HepG2 (cell line): Measurements from ENCODE around the gene LOXL3. TPM values are rescaled to one million over a fixed set of nuclear protein-coding genes. Genes with fewer than 3 reads are reported as not detected.
A peak's percentile ranks its signal among the peaks of the same experiment; 100 is the strongest.

Experiments used
- ATAC-seq: fragments of 200-7000 bp; cut with Tn5 transposase; 3 replicates; pipeline ENCODE4 v1.9.1; 2020; ENCODE audit warnings: mild to moderate bottlenecking, moderate library complexity
- BruUV-seq: library from RNA; stranded (reverse); fragments of 400-500 nt; replicated peaks from 2 replicates; lab custom pipeline; 2021; lab: Mats Ljungman, UMichigan
- CTCF ChIA-PET: fragments of 300-600 bp; formaldehyde crosslinking; extraction: SDS; loops from one replicate; lab custom pipeline; 2021; ENCODE audit warnings: low total read pairs, inconsistent platforms, low intra/inter-chr PET ratio; lab: Yijun Ruan, JAX
- POLR2A ChIA-PET: fragments of 350-600 bp; sonication (Branson Sonifier 250); formaldehyde crosslinking; loops from one replicate; lab custom pipeline; 2020; ENCODE audit warnings: antibody characterized with exemption, inconsistent platforms; lab: Yijun Ruan, JAX
- DNase-seq: peaks from one replicate; pipeline ENCODE4 v3.0.0-alpha.2; 2015; ENCODE audit warnings: low spot score
- FAIRE-seq: peaks from 3 replicates; lab custom pipeline; 2011; peaks lifted over from hg19 to GRCh38; lab: Jason Lieb, UNC
- H2AFZ ChIP-seq: one replicate; pipeline ENCODE4 v1.6.1; 2011; ENCODE audit warnings: low read length, inconsistent platforms
- H3K27ac ChIP-seq: fragments of 300-600 bp; 3 replicates; pipeline ENCODE4 v1.8.0; 2011; ENCODE audit warnings: mixed run types, mild to moderate bottlenecking, mixed read lengths, low read length, inconsistent platforms; ENCODE audit not compliant: insufficient read depth; ENCODE audit errors: extremely low read length
- H3K27me3 ChIP-seq, 2 experiments: fragments of 200-600 bp in 1 of 2; 2 replicates in 1 of 2; 3 replicates in 1 of 2; pipeline versions ENCODE4 v1.6.0 to v1.8.0; 2011; ENCODE audit warnings: low read length in 2 of 2, mild to moderate bottlenecking in 2 of 2, moderate library complexity in 2 of 2, inconsistent platforms in 1 of 2; ENCODE audit not compliant: insufficient read depth in 2 of 2, control insufficient read depth in 1 of 2
- H3K36me3 ChIP-seq, 2 experiments: fragments of 200-600 bp in 1 of 2; replicated peaks in 1 of 2; 2 replicates in 1 of 2; 3 replicates in 1 of 2; pipeline versions ENCODE4 v1.5.1 to v1.8.0; 2011; ENCODE audit warnings: low read length in 2 of 2, inconsistent platforms in 1 of 2; ENCODE audit not compliant: insufficient read depth in 2 of 2, control insufficient read depth in 1 of 2
- H3K4me1 ChIP-seq: 2 replicates; pipeline ENCODE4 v1.5.1; 2012; ENCODE audit warnings: low read length, inconsistent platforms; ENCODE audit not compliant: insufficient read depth
- H3K4me2 ChIP-seq: 2 replicates; pipeline ENCODE4 v1.6.0; 2011; ENCODE audit warnings: low read depth, low read length, inconsistent platforms
- H3K4me3 ChIP-seq, 3 experiments: fragments of 200-600 bp in 1 of 3; sonication (generic), shearing (Covaris generic) in 1 of 3; replicated peaks in 1 of 3; 2 replicates each; pipeline ENCODE4 v1.5.1; 2011 to 2016; ENCODE audit warnings: low read length in 3 of 3, inconsistent platforms in 2 of 3, low read depth in 2 of 3, mild to moderate bottlenecking in 2 of 3, control low read depth in 1 of 3, mixed read lengths in 1 of 3; ENCODE audit not compliant: insufficient read depth in 1 of 3
- H3K79me2 ChIP-seq: one replicate; pipeline ENCODE4 v1.6.1; 2011; ENCODE audit warnings: low read length, inconsistent platforms; ENCODE audit not compliant: insufficient read depth
- H3K9ac ChIP-seq: 2 replicates; pipeline ENCODE4 v1.6.0; 2011; ENCODE audit warnings: mild to moderate bottlenecking, low read depth, low read length, inconsistent platforms; ENCODE audit not compliant: insufficient read depth
- H3K9me3 ChIP-seq: 2 replicates; pipeline ENCODE4 v1.5.1; 2012; ENCODE audit warnings: mild to moderate bottlenecking, low read length
- H4K20me1 ChIP-seq: 2 replicates; pipeline ENCODE4 v1.6.0; 2011; ENCODE audit warnings: inconsistent platforms, mild to moderate bottlenecking, low read length, moderate library complexity; ENCODE audit not compliant: insufficient read depth
- AGO1 ChIP-seq: fragments of 200-400 bp; formaldehyde crosslinking; IDR thresholded peaks from 2 replicates; pipeline ENCODE4 v1.6.1; 2017; ENCODE audit warnings: mild to moderate bottlenecking, low read depth, low read length, moderate library complexity; ENCODE audit not compliant: poor library complexity, severe bottlenecking
- AGO2 ChIP-seq: fragments of 200-400 bp; formaldehyde crosslinking; optimal IDR thresholded peaks from 2 replicates; pipeline ENCODE3; 2017; ENCODE audit warnings: mild to moderate bottlenecking, low read depth, low read length, moderate library complexity
- FLYWCH1 ChIP-seq: sonication (generic); formaldehyde crosslinking; IDR thresholded peaks from 2 replicates; pipeline ENCODE4 v1.8.1; 2023; ENCODE audit warnings: mild to moderate bottlenecking, missing genetic modification reagents
- POLR2G ChIP-seq: fragments of 200-400 bp; formaldehyde crosslinking; IDR thresholded peaks from 2 replicates; pipeline ENCODE4 v1.6.1; 2018; ENCODE audit warnings: mild to moderate bottlenecking, low read depth, low read length, moderate library complexity
- RBFOX2 ChIP-seq: fragments of 200-400 bp; formaldehyde crosslinking; IDR thresholded peaks from 2 replicates; pipeline ENCODE4 v1.6.1; 2017; ENCODE audit warnings: low read depth, mild to moderate bottlenecking, low read length
- ZFX ChIP-seq: sonication (generic); formaldehyde crosslinking; IDR thresholded peaks from 2 replicates; pipeline ENCODE4 v1.4.0; 2020; ENCODE audit warnings: mild to moderate bottlenecking, low read depth, missing genetic modification reagents, moderate library complexity
- ZNF484 ChIP-seq: sonication (generic); formaldehyde crosslinking; IDR thresholded peaks from 2 replicates; pipeline ENCODE4 v1.5.1; 2020; ENCODE audit warnings: mild to moderate bottlenecking, low read depth, missing genetic modification reagents, borderline replicate concordance
- ZNF768 ChIP-seq: sonication (generic); formaldehyde crosslinking; IDR thresholded peaks from 2 replicates; pipeline ENCODE4 v1.4.0; 2020; ENCODE audit warnings: missing genetic modification reagents
- WGBS: methylation state at CpG from one replicate; pipeline ENCODE4 v1.1.6; 2017; ENCODE audit warnings: low lambda C conversion rate; 5-methylcytosine and 5-hydroxymethylcytosine counted together
- in situ Hi-C: cut with HindIII; loops from 2 replicates; pipeline ENCODE4 v1.10.0; 2017; ENCODE audit warnings: low pct_unique_long_range_greater_than_20kb; ENCODE audit not compliant: extremely low pct_ligation_motif_present
- intact Hi-C: fragments of 100-400 bp; cut with micrococcal nuclease; formaldehyde crosslinking; loops from one replicate; pipeline ENCODE4 v1.10.0; 2022; ENCODE audit not compliant: unreplicated experiment
- polyA plus RNA-seq, 8 experiments: library from polyadenylated mRNA; depleted of rRNA in 3 of 8; stranded (reverse) in 7 of 8; unstranded in 1 of 8; fragments of >200 nt; fragmentation: Illumina TruSeq in 4 of 8; extraction: Trizol in 4 of 8; gene quantifications; 2 replicates each; pipeline versions ENCODE4 v1.2.1 to v1.2.3, GENCODE V29; 2011 to 2016; ENCODE audit warnings: low read depth in 4 of 8, missing spikeins in 1 of 8, mixed read lengths in 1 of 8; ENCODE audit not compliant: insufficient read depth in 1 of 8
- total RNA-seq, 5 experiments: library from RNA; depleted of rRNA; stranded (reverse); fragments of >200 nt; fragmentation: Illumina TruSeq; extraction: Trizol; gene quantifications; 2 replicates each; pipeline ENCODE4 v1.2.3, GENCODE V29; 2016; ENCODE audit warnings: low read depth in 1 of 5

The LOXL3 gene
- total and polyA plus RNA-seq, 2 of the 13 experiments (the other 11 are each of a cell fraction or from before 2014, with no cell fraction given) = 0.55 to 6.5 TPM

DNA sequence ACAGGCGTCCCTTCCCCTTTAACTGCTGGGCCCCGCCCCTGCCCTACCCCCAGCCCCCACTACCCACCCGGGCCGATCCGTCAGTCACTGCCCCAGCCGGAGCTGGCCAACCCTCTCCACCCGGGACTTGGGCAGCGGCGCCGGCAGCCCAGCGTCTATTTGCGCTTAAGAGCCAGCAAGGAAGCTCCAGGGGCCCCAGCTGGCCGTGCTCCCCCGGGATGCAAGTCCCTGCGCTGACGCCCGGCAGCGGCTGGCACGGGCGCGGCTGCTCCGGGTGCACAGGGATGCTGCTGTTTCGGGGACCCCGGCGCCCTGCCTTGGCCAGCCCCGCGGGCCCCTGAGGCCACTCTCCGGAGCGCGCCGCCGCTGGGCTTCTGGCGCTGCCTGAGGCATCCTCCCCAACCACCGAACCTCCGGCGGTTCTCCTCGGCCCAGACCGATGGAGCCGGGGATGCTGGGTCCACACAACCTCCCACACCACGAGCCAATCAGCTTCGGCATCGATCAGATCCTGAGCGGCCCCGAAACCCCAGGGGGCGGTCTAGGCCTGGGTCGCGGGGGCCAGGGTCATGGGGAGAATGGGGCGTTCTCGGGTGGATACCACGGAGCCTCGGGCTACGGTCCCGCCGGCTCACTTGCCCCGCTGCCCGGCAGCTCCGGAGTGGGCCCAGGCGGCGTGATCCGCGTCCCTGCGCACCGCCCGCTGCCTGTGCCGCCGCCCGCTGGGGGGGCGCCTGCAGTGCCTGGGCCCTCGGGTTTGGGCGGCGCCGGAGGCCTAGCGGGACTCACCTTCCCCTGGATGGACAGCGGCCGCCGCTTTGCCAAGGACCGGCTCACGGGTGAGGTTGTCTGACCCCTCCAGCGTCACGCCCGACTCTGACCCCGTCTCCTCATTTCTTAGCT, 39.1 kb downstream of the LOXL3 start, which contains the start of gene TLX2:
TSS of gene TLX2 (plus strand) at position 83 of the 903 bp plus-strand sequence. CDS start at position 440, 357 bp downstream.
- no peak for FAIRE-seq
- no peak for DNase-seq
- Histone ChIP-seq H3K4me2 (peak within 1 kb of the TSS; percentile 75), H3K9ac (peak within 1 kb of the TSS; percentile 68), H3K4me3 (peak within 1 kb of the TSS; percentile 43 to 63 (median 62); a peak in 5 of 6 replicates), H3K79me2 (no peaks in the 10 kb centered on the region), H2AFZ (no peak within 1 kb of the TSS), H3K4me1 (peaks cover 45% of the 10 kb centered on the region), H3K9me3 (no peaks in the 10 kb centered on the region), H3K27ac (peak within 1 kb of the TSS; percentile 27), H3K36me3 (peaks cover 11 to 12% of the 10 kb centered on the region in 2 experiments; a peak in 4 of 5 replicates), H4K20me1 (no peaks in the 10 kb centered on the region), H3K27me3 (no peaks in the 10 kb centered on the region)
- POLR2A ChIA-PET = interaction anchor here (2.1 to 2.4 kb wide), 2 partner anchors 11 to 15 kb away, joined by 6 to 13 read pairs; partner anchors contain the start of genes AUP1 and HTRA2
- ATAC-seq = no peak
- CTCF ChIA-PET = no interaction called here
- no TSS peak for BruUV-seq
- in situ Hi-C loops (no loop called here), intact Hi-C loops (no loop called here)
- TF ChIP-seq POLR2G (peak; percentile 35; the same call in 1 of the 2 replicates), RBFOX2 (peak; percentile 46), AGO2 (peak; percentile 64), ZNF484 (CRISPR knock-in tag) (no peak), FLYWCH1 (CRISPR knock-in tag) (no peak), ZNF768 (CRISPR knock-in tag) (peak; percentile 9; the same call in 1 of the 2 replicates), ZFX (CRISPR knock-in tag) (peak; percentile 19; the same call in 1 of the 2 replicates), AGO1 (peak; percentile 39)
- 95% methylated on average over 59 of the region's 82 CpGs for WGBS
